RPMI7951 (cell line): ENCODE measurements around the gene NDUFB8. TPM values are rescaled to one million over a fixed set of nuclear protein-coding genes. Genes with fewer than 3 reads are reported as not detected.
A peak's percentile ranks its signal among the peaks of the same experiment; 100 is the strongest.

Experiments
- DNase-seq: peaks from one replicate; pipeline ENCODE4 v3.0.0-alpha.2; 2012; ENCODE audit warnings: low read depth
- total RNA-seq: library from RNA; depleted of rRNA; stranded (reverse); fragments of >200 nt; shearing (Covaris generic); gene quantifications from 2 replicates; pipeline ENCODE4 v1.2.3, GENCODE V29; 2014

Gene NDUFB8
- total RNA-seq, 1 experiment from 2014 or later: 189 TPM

DNA sequence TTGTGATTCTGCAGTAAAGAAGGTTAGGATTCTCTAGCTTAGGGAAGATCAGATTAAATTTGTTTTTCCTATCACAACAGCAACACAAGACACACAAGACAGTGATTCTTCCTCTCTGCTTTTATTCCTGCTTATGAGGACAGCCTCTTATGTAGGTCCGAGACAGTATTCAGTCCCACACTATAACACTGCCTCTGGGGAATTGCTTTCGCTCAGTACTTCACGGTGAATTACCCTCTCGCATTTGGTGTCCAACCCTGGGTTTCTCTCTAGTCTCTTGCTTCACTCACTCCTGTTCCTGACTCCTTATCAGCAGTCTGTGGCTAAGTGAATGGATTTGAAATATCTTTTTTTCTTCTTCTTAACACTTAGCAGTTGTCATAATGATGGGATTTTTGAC, 7.8 kb upstream of the NDUFB8 start:
- DNase-seq: no peak

DNA sequence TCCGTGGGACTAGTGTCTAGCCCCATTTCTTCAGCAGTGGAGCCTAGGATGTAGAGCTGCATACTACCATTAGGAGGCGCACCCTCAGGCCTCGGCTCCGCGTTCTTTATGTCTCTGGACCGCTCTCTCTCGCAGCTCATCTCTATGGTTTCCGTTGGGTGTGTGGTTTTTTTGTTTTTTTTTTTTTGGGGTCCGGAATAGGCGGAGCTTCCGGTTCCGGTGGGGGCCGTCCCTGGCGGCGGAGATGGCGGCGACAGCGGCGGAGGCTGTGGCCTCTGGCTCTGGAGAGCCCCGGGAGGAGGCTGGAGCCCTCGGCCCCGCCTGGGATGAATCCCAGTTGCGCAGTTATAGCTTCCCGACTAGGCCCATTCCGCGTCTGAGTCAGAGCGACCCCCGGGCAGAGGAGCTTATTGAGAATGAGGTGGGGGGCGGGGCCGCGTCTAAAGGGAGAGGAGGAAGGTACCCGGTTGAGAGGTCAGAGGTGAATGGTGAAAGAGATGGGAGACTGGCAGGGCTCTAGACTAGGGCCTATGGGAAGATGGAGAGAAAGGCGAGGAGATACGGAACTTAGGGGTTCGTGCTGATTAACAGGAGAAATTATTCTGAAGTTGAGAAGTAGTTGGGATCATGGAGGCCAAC, 6.2 kb upstream of the NDUFB8 start, which contains the start of gene HIF1AN:
Gene HIF1AN (plus strand): TSS at position 229 of the 639 bp plus-strand sequence. CDS start 16 bp downstream, at position 245.
- peak; percentile 92 for DNase-seq

DNA sequence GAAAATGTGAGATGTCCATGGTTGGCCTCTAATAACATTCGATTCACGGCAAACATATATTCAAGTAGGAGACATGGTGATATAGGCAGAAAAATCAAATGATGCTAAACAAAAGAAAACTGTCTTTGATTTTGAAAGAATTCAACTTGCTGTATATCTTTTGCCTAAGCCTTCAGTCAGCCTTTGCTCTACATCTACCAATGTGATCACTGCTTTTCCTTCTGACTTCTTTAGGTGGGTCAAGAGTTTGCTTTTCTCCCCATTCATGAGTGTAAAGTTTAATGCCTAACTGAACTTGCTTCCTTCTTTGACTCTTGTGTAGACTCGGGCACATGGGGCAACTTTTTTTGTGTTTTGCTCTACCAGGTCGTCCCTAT, 5.7 kb upstream of the NDUFB8 start:
- DNase-seq: no peak

GRCh38 chr10:100534726-100535125, 5.1 kb upstream of the NDUFB8 start:
- DNase-seq: no peak

DNA sequence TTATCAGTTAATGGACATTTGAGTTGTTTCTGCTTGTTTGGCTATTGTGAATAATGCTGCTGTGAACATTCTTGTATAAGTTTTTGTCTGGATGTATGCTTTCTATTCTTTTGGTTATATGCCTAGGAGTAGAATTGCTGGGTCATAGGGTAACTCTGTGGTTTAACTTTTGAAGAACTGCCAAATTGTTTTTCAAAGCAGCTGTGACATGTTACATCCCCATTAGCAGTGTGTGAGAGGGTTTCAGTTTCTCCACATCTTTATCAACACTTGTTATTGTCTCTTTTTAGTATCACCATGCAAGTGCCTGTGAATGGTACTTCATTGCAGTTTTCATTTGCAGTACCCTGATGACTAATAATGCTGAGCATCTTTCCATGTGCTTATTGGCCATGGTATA, 2.1 kb upstream of the NDUFB8 start:
- no peak for DNase-seq

GRCh38 chr10:100528921-100529474, 673 bp downstream of the NDUFB8 start:
- DNase-seq: no peak

DNA sequence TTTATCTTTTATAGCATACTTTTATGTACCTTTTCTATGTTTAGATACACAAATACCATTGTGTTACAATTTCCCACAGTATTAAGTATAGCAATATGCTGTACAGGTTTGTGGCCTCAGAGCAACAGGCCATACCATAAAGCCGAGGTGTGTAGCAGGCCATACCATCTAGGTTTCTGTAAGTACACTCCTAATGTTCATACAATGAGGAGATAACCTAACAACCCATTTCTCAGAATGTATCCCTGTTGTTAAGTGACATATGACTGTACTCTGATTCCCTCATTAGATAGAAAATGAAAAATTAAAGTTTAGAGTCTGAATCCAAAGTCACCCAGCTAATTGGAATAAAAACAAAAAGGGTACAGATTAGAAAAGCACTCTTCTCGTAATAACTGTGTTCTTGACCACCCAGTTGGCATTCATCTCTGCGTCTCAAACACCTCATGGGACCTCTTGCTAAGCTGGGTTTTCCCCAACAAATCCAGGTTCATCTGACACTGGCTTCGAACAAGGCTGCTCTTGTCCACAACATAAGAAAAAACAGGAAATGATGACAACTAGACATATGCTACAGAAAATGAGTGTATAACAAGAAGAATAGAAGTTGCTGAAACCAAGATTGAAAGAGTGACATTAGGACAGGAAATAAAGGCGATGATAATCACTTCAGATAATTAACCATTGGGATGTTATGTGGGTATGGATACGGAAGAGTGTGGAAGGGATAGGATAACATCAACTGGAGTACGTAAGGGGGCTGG, 1.4 kb downstream of the NDUFB8 start:
- DNase-seq: no peak

GRCh38 chr10:100524638-100525037, 5.0 kb downstream of the NDUFB8 start:
- no peak for DNase-seq

DNA sequence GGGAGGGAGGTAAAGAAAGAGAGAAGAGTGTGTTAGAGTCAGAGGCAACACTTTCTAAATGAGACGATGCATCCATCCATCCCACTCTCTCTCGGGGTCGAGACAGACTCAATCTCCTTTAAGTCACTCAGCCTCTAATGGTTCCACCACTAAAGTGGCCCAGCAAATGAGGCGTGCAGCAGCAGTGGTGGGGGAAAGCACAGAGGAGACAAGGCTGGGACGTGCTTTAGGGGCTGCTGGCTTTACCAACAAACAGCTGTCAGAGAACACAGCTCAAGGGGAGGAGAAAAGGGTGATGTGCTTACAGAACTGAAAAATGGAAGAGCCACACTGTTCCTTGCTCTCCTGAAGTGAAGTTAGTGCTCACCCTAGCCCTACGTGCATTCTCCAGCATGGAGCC, 5.5 kb downstream of the NDUFB8 start:
- no peak for DNase-seq

DNA sequence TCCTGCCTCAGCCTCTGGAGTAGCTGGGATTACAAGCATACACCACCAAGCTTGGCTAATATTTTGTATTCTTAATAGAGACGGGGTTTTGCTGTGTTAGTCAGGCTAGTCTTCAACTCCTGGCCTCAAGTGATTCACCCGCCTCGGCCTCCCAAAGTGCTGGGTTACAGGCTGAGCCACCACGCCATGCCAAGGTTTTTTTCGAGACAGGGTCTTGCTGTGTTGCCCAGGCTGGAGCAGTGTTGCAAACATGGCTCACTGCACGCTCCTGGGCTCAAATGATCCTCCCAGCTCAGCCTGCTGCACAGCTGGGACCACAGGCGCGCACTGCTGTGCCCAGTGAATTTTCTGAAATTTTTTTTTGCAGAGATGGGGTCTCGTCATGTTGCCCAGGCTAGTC, 6.7 kb downstream of the NDUFB8 start:
- no peak for DNase-seq

DNA sequence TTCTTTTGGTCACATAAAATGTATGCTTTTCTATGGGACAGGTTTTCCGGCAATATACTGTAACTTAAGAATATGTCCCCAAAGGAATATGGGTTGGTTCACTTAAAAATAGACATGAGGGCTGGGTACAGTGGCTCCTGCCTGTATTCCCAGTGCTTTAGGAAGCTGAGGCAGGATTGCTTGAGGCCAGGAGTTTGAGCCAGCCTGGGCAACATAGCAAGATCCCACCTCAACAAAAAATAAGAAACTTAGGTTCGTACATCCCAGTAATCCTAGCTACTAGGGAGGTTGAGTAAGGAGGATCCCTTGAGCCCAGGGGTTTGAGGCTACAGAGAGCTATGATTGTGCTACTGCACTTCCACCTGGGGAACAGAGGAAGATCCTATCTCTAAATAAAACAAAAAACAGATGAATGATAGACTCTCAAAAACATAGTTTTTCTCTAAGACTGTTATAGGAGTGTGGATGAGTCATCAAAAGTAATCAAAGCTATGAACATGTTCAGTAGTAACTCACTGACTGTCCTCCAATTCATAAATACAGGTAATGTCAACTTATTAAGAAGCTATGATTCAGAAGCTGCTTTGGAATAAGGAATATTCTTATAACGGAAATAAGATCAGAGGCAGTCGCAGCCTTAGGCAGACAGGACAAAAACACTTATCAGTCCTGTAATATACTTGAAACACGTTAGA, 7.4 kb downstream of the NDUFB8 start:
- DNase-seq: no peak

- no peak for DNase-seq
Observed at GRCh38 chr10:100520811-100521210, 8.9 kb downstream of the NDUFB8 start.

DNA sequence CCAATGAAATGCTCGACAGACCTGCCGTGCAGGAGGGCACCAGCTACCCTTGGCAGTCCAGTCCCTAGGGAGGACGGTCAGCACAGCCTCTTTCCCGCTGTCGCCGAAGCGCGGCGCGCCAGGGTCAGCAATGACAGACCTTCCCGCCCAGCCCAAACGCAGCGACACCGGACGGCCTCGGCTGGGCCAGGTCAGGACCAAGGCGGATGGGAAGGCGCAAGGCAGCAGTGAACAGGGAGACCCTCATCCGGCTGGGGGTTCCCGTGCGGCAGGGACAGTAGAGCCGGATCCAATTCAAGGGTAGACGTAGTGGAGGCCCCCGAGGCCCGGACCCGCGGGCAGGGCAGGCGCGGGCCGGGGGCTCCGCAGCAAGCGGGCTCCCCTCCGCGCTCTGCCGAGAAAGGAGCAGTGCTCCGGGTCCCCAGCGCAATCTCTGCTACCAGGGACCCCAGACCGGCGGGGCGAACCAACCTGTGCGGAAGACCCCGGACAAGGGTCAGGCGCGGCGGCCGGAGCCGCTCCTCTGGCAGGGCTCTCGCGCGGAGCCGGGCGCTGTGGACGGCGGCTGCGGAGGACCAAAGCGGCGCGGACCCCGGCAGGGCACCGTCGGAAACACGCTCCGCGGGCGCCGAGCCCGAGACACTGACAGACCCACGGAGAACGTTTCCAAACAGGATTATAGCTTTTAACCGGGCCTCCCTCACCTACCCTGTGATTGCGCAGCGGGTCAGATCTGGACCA, 10.2 kb downstream of the NDUFB8 start, which contains the start of gene SEC31B:
Gene SEC31B (minus strand): TSS at position 551 of the 741 bp plus-strand sequence. CDS start 2,909 bp downstream, outside the sequence.
- peak; percentile 13 for DNase-seq

GRCh38 chr10:100518761-100519241, 10.9 kb downstream of the NDUFB8 start:
- peak; percentile 56 for DNase-seq

- peak; percentile 49 for DNase-seq
Observed at GRCh38 chr10:100516847-100517246, 12.8 kb downstream of the NDUFB8 start.

GRCh38 chr10:100515612-100516011, 14.1 kb downstream of the NDUFB8 start:
- no peak for DNase-seq

DNA sequence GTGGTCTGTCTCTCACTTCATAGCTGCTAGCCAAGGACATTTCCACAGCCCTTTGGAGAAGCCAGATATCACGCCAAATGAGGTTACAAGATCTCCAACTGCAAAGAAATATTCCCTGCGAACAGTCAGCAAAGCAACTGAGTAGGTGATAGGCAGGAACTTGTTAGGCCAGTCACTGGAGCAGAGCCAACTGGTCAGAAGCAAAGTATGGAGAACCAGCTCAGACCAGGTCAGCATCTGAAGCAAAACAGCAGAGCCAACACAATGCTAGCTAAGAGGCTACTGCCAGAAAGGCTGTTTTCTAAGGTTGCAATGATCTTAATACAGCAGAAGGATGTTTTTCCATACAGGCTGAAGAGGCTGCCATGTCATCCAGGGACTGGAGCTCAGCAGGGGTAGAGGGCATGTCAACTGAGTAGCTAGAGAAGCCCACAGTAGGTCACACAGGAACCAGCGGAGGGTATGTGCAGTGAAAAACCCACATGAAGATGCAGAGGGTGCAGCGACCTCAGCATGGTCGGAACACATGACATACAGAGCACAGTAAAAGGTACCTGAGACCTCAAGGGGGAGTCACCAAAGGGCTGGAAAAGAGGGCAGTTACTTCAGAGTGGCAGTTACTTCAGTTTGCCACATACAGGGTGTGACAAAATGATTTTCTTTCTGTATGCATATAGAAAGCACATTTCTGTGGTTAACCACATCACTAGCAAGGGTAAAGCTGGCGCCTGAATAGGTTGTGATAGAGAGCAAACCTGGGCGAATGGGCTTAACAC, 18.9 kb downstream of the NDUFB8 start:
- no peak for DNase-seq

DNA sequence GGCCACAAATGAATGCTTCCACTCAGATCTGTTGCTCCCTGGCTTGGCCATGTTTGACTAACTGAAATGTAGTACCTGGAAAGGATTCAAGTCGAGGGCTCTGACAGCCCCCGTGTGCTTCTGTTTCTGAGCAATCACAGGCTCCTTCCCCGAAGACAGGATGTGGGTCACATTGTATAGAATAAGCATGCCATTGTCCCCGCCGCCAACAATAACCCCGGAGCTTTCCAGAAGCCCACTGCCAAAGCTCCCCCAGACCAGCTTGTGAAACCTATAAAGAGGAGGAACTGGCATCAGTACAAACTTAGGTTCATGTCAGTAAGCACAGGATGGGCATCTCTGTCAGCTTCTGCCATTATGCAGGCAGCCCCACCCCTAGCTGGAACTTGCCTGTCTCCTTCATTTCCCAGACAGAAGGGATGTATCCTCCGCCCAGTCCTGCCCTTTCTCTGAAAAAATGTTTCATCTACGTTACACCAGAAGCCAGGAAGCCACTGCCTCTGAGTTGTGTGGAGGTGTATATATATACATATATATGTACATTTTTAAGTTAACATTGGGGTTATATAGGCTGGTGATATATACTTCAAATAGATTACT, 20.3 kb downstream of the NDUFB8 start:
- no peak for DNase-seq

DNA sequence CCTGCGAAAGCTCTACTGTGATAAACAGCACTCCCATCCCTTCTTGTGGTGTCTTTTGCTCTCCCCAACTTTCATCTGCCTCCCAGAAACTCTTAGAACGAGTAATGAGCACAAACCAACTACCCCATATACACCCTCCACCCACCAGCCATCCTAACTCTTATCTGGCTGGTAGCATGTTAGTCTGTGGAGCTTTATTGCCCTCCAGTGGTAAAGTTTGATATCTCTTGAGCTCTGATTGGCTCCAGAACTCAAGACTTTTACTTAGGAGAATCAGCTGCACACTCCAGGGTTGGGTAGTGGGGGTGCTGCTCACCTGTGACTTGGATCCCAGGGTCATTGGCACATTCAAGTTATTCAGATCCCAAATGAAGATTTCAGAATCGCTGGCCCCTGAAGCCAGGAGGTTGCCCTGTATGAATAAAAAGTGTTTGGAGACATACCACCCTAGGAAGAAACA, 20.9 kb downstream of the NDUFB8 start:
- peak; percentile 43 for DNase-seq

DNA sequence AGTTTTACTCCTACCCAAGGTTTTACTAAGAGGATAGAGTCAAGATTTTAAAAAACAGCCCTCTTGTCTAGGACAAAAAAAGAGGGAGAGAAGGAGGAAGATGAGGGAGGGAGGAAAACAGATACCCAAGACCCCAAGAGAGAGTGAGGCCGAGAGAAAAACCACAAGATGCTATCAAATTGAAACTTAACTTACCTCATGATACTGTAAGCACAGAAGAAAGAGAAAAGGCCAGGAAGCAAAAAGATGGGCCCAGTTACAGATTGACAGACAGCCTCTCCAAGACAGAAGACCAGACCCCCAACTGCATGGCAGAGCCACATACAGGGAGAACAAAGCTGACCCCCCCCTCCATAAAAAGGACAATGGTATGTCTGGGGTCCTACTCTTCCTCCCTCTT, 21.4 kb downstream of the NDUFB8 start:
- no peak for DNase-seq
